Nephron progenitor cell (in vitro differentiated cells): ENCODE results near the gene ZNF521.

ENCODE experiments used
- DNase-seq: peaks from one replicate; pipeline ENCODE4 v3.0.0; 2021
- H3K27ac Mint-ChIP-seq: 2 replicates; pipeline ENCODE4 v1.8.0; 2021; ENCODE audit warnings: mild to moderate bottlenecking, moderate library complexity, mixed read lengths
- H3K27me3 Mint-ChIP-seq: 2 replicates; pipeline ENCODE4 v1.8.0; 2021; ENCODE audit warnings: mild to moderate bottlenecking, low read depth, mixed read lengths; ENCODE audit not compliant: poor library complexity
- H3K36me3 Mint-ChIP-seq: 2 replicates; pipeline ENCODE4 v1.8.0; 2021; ENCODE audit warnings: low read depth, mixed read lengths
- H3K4me1 Mint-ChIP-seq: 2 replicates; pipeline ENCODE4 v1.8.0; 2021; ENCODE audit warnings: mixed read lengths
- H3K4me3 Mint-ChIP-seq: 2 replicates; pipeline ENCODE4 v1.8.0; 2021; ENCODE audit warnings: mild to moderate bottlenecking, moderate library complexity, mixed read lengths
- H3K9me3 Mint-ChIP-seq: 2 replicates; pipeline ENCODE4 v1.8.0; 2021; ENCODE audit warnings: mild to moderate bottlenecking, moderate library complexity, mixed read lengths
- CTCF ChIP-seq: fragments of 200-600 bp; sonication (generic); IDR thresholded peaks from 2 replicates; pipeline ENCODE4 v1.5.0; 2021; ENCODE audit warnings: antibody characterized with exemption

Gene ZNF521

DNA sequence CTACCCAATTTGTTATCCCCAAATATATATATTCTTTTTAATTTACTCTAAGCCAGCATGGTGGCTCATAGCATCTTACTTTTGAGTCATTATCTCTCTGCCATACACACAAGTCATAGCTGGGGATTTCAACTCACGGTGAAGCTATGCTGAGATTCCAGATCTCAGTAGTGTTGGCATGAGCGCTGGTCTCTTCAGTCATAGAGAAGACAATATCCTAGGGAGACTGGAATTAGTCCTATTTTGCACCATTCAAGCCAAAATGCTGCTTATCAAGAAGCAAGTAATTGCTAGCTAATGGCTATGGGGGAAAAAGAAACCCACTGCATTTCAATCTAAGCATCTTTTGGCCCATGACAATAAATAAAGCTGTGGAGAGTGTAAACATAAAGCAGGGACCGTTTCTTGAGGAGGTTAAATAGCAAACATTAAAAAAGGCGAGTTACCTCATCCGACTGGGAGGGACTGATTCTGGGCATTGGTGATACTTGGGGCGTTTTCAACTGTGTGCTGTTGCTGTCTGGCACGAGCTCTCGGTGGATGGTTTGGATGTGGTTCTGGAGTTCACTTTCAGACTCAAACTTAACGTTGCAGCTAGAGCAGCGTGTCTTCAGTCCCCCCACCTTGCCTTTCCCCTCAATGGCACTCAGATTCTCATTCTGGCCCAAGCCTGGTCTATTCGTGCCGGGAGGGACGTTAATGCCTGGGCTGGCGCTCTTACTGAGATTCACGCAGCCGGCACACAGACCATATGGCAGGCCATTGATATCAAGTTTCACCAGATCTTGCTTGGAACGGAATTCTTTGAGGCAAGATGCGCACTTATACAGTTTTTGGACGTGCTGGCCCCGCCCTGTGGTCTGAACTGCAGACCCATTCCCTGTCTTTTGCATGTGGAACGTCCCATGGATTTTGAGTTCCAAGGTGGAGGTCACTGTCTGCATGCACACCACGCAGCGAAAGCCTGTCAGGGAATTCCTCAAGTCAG lies 127.8 kb downstream of the ZNF521 start:
- Mint-ChIP-seq H3K27ac (peak overlapping the region; percentile 94), H3K36me3 (peaks cover 76% of the 10 kb centered on the region), H3K4me1 (peaks cover 42% of the 10 kb centered on the region), H3K4me3 (no peak overlapping the region), H3K27me3 (peaks cover 2% of the 10 kb centered on the region), H3K9me3 (no peaks in the 10 kb centered on the region)
- no peak for TF ChIP-seq CTCF
- DNase-seq: no peak

DNA sequence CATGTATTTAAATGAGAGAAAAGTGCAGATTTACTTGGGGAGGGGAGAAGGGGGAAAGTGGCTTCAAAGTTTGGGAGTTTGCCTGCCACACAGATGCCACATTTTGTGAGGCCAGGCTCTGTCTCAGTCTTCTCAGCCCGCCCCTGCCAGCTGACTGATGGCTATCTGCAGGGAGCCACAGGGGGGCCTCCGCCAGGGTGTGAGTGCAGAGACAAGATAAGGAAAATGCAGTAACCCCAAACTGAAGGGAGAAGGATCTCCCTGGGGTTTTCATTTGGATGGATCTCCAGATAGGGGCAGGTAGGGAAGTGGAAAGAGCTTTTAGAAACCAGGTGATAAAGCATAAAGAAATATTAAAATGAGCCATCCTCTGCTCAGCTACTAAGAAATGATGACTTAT lies 128.8 kb downstream of the ZNF521 start:
- peaks cover 2% of the 10 kb centered on the region for H3K27me3 Mint-ChIP-seq
- H3K4me1 Mint-ChIP-seq: peaks cover 33% of the 10 kb centered on the region
- peak overlapping the region; percentile 28 for H3K27ac Mint-ChIP-seq
- H3K9me3 Mint-ChIP-seq: no peaks in the 10 kb centered on the region
- H3K36me3 Mint-ChIP-seq: peaks cover 85% of the 10 kb centered on the region
- no peak for TF ChIP-seq CTCF
- DNase-seq: peak; percentile 18
- peak overlapping the region; percentile 1 for H3K4me3 Mint-ChIP-seq

DNA sequence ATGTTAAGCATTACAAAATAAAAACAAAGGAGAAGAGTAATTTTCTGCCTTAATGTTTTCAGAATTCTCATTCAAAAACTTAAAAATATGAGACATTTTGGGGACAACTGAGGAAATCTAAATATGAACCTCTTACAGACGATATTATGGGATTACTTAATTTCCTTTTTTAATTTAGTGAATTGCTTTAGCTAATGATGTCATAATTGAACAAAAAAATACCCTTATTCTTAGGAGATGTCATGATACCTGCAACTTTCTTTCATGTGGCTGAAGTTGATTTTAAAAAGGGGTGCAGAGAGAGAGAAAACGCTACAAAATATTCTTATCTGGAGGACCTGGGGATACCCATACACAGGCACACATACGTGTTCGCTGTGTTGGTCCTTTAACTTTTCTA lies 129.3 kb downstream of the ZNF521 start:
- no peak for TF ChIP-seq CTCF
- Mint-ChIP-seq H3K4me1 (peaks cover 31% of the 10 kb centered on the region), H3K36me3 (peaks cover 88% of the 10 kb centered on the region), H3K27me3 (peaks cover 2% of the 10 kb centered on the region), H3K4me3 (no peak overlapping the region), H3K27ac (peak overlapping the region; percentile 62), H3K9me3 (no peaks in the 10 kb centered on the region)
- DNase-seq: no peak

- no peak overlapping the region for H3K4me3 Mint-ChIP-seq
- DNase-seq: no peak
- peaks cover 35% of the 10 kb centered on the region for H3K36me3 Mint-ChIP-seq
- no peaks in the 10 kb centered on the region for H3K9me3 Mint-ChIP-seq
- no peaks in the 10 kb centered on the region for H3K27me3 Mint-ChIP-seq
- no peak overlapping the region for H3K27ac Mint-ChIP-seq
- no peak for TF ChIP-seq CTCF
- H3K4me1 Mint-ChIP-seq: no peaks in the 10 kb centered on the region
Observed at GRCh38 chr18:25210622-25211021, 141.3 kb downstream of the ZNF521 start.

- H3K27ac Mint-ChIP-seq: no peak overlapping the region
- no peaks in the 10 kb centered on the region for H3K9me3 Mint-ChIP-seq
- no peak for TF ChIP-seq CTCF
- peaks cover 50% of the 10 kb centered on the region for H3K36me3 Mint-ChIP-seq
- no peak overlapping the region for H3K4me3 Mint-ChIP-seq
- no peak for DNase-seq
- H3K27me3 Mint-ChIP-seq: no peaks in the 10 kb centered on the region
- peaks cover 39% of the 10 kb centered on the region for H3K4me1 Mint-ChIP-seq
Observed at GRCh38 chr18:25192065-25192464, 159.9 kb downstream of the ZNF521 start.

- Mint-ChIP-seq H3K27me3 (no peaks in the 10 kb centered on the region), H3K4me3 (no peak overlapping the region), H3K9me3 (no peaks in the 10 kb centered on the region), H3K27ac (no peak overlapping the region), H3K36me3 (peaks cover 50% of the 10 kb centered on the region), H3K4me1 (peaks cover 47% of the 10 kb centered on the region)
- DNase-seq: no peak
- no peak for TF ChIP-seq CTCF
Observed at GRCh38 chr18:25190472-25190871, 161.5 kb downstream of the ZNF521 start.
